Activated CD4-positive, alpha-beta T cell treated with anti-CD3 and anti-CD28 coated beads for 4 hours (primary cell): Measurements from ENCODE around the gene CD4.

Source experiments
- DNase-seq, 2 donors: peaks; one replicate each; pipeline ENCODE4 v3.0.0-alpha.2; 2020

Gene CD4

GRCh38 chr12:6765634-6766581 is 23.4 kb upstream of the CD4 start, which contains the start of gene PTMS:
PTMS (plus strand) TSS chr12:6766363; CDS start chr12:6766706, 343 bp downstream.
- peak in 1 of 2 donors; percentile 32 for DNase-seq

- DNase-seq, result peak; percentile 42 to 43
These were observed 22.5 kb upstream of the CD4 start for GRCh38 chr12:6766651-6767349.

- DNase-seq, result no peak
These were observed 21.7 kb upstream of the CD4 start for GRCh38 chr12:6767353-6768319.

GRCh38 chr12:6768437-6768914 is 20.9 kb upstream of the CD4 start:
- DNase-seq, result no peak

GRCh38 chr12:6768990-6769389 is 20.3 kb upstream of the CD4 start:
- no peak for DNase-seq

- no peak for DNase-seq
These were observed 19.7 kb upstream of the CD4 start for GRCh38 chr12:6769666-6770065.

- DNase-seq, result no peak
These were observed 19.2 kb upstream of the CD4 start for GRCh38 chr12:6770094-6770493.

- DNase-seq, result no peak
These were observed 18.7 kb upstream of the CD4 start for GRCh38 chr12:6770600-6770999.

- DNase-seq, result no peak
These were observed 18.2 kb upstream of the CD4 start for GRCh38 chr12:6771091-6771495.

- DNase-seq, result no peak
These were observed 17.6 kb upstream of the CD4 start for GRCh38 chr12:6771509-6772330.

- DNase-seq, result peak; percentile 60 to 71
These were observed 17.0 kb upstream of the CD4 start, which contains the start of gene LAG3 for GRCh38 chr12:6772331-6772695. LAG3 (plus strand) TSS chr12:6772520; CDS start chr12:6772853, 333 bp downstream.

GRCh38 chr12:6772726-6773589 is 16.4 kb upstream of the CD4 start:
- DNase-seq, result no peak

GRCh38 chr12:6773590-6774351 is 15.6 kb upstream of the CD4 start:
- peak; percentile 59 to 65 for DNase-seq

- no peak for DNase-seq
These were observed 14.7 kb upstream of the CD4 start for GRCh38 chr12:6774499-6775062.

- DNase-seq, result no peak
These were observed 13.8 kb upstream of the CD4 start for GRCh38 chr12:6775185-6776174.

GRCh38 chr12:6777386-6777785 is 11.9 kb upstream of the CD4 start:
- no peak for DNase-seq

- no peak for DNase-seq
These were observed 11.1 kb upstream of the CD4 start for GRCh38 chr12:6778217-6778573.
